MM.1S (cell line): ENCODE measurements around the gene PTPRE.

Experiments used
- DNase-seq: peaks from one replicate; pipeline ENCODE4 v3.0.0-alpha.2; 2015
- H2AFZ ChIP-seq: fragments of 300-600 bp; sonication (generic); 2 replicates; pipeline ENCODE4 v1.6.0; 2016; ENCODE audit warnings: antibody characterized with exemption, low read length
- H3F3A ChIP-seq: fragments of 300-600 bp; sonication (generic); 2 replicates; pipeline ENCODE4 v1.6.1; 2016; ENCODE audit warnings: mild to moderate bottlenecking, antibody characterized with exemption, low read length, moderate library complexity, mixed read lengths; ENCODE audit not compliant: insufficient read depth
- H3K27ac ChIP-seq: fragments of 300-600 bp; sonication (generic); 2 replicates; pipeline ENCODE4 v1.5.1; 2016; ENCODE audit warnings: mild to moderate bottlenecking, low read length
- H3K27me3 ChIP-seq: fragments of 300-600 bp; sonication (generic); replicated peaks from 2 replicates; pipeline ENCODE4 v1.6.0; 2016; ENCODE audit warnings: low read length; ENCODE audit not compliant: insufficient read depth
- H3K36me3 ChIP-seq: fragments of 300-600 bp; sonication (generic); replicated peaks from 2 replicates; pipeline ENCODE4 v1.6.1; 2016; ENCODE audit warnings: mild to moderate bottlenecking, low read length, mixed read lengths; ENCODE audit not compliant: insufficient read depth
- H3K4me1 ChIP-seq: fragments of 300-600 bp; sonication (generic); 2 replicates; pipeline ENCODE4 v1.6.1; 2016; ENCODE audit warnings: low read length, mixed read lengths
- H3K4me2 ChIP-seq: fragments of 300-600 bp; sonication (generic); 2 replicates; pipeline ENCODE4 v1.6.0; 2016; ENCODE audit warnings: low read depth, low read length
- H3K4me3 ChIP-seq: fragments of 300-600 bp; sonication (generic); 2 replicates; pipeline ENCODE4 v1.5.1; 2016; ENCODE audit warnings: low read length, mixed read lengths
- H3K79me2 ChIP-seq: fragments of 300-600 bp; sonication (generic); 2 replicates; pipeline ENCODE4 v1.6.1; 2016; ENCODE audit warnings: mixed run types, low read length, mixed read lengths
- H3K9ac ChIP-seq: fragments of 300-600 bp; sonication (generic); 2 replicates; pipeline ENCODE4 v1.6.1; 2016; ENCODE audit warnings: low read length, mixed read lengths
- H3K9me2 ChIP-seq: fragments of 300-600 bp; sonication (generic); replicated peaks from 2 replicates; pipeline ENCODE4 v1.6.1; 2016; ENCODE audit warnings: mild to moderate bottlenecking, low read length, mixed read lengths; ENCODE audit not compliant: insufficient read depth
- H3K9me3 ChIP-seq: fragments of 300-600 bp; sonication (generic); replicated peaks from 2 replicates; pipeline ENCODE4 v1.6.1; 2016; ENCODE audit warnings: mild to moderate bottlenecking, low read length, mixed read lengths; ENCODE audit not compliant: insufficient read depth
- H4K20me1 ChIP-seq: fragments of 300-600 bp; sonication (generic); 2 replicates; pipeline ENCODE4 v1.6.1; 2016; ENCODE audit warnings: mild to moderate bottlenecking, low read length, moderate library complexity, mixed read lengths; ENCODE audit not compliant: insufficient read depth
- CTCF ChIP-seq: fragments of 300-600 bp; sonication (generic); IDR thresholded peaks from 2 replicates; pipeline ENCODE4 v1.5.1; 2016; ENCODE audit warnings: antibody characterized with exemption, low read length, mixed read lengths
- EZH2 ChIP-seq: fragments of 300-600 bp; sonication (generic); optimal IDR thresholded peaks from 2 replicates; pipeline ENCODE3; 2017; ENCODE audit warnings: low read depth, mild to moderate bottlenecking, antibody characterized with exemption, low read length, mixed read lengths
- EZH2phosphoT487 ChIP-seq: fragments of 300-600 bp; sonication (generic); IDR thresholded peaks from 2 replicates; pipeline ENCODE4 v1.6.1; 2018; ENCODE audit warnings: antibody characterized with exemption, low read length

Gene PTPRE

GRCh38 chr10:128058106-128058749, 151.3 kb downstream of the PTPRE start:
- TF ChIP-seq EZH2phosphoT487, result no peak
- TF ChIP-seq CTCF, result no peak
- TF ChIP-seq EZH2, result no peak
- no peaks in the 10 kb centered on the region for H3K27me3 ChIP-seq
- no peak overlapping the region for H2AFZ ChIP-seq
- H3K9me3 ChIP-seq, result no peaks in the 10 kb centered on the region
- H3K4me1 ChIP-seq, result peaks cover 10% of the 10 kb centered on the region
- no peak overlapping the region for H3K4me3 ChIP-seq
- no peaks in the 10 kb centered on the region for H3K9me2 ChIP-seq
- no peaks in the 10 kb centered on the region for H4K20me1 ChIP-seq
- H3K4me2 ChIP-seq, result no peak overlapping the region
- H3K79me2 ChIP-seq, result no peaks in the 10 kb centered on the region
- peaks cover 4% of the 10 kb centered on the region for H3F3A ChIP-seq
- H3K9ac ChIP-seq, result no peak overlapping the region
- no peaks in the 10 kb centered on the region for H3K36me3 ChIP-seq
- H3K27ac ChIP-seq, result no peak overlapping the region
- no peak for DNase-seq

- TF ChIP-seq CTCF (no peak), EZH2 (no peak), EZH2phosphoT487 (no peak)
- H3K27ac ChIP-seq, result no peak overlapping the region
These were observed 151.8 kb downstream of the PTPRE start for GRCh38 chr10:128058750-128059134.

GRCh38 chr10:128059266-128059981, 152.5 kb downstream of the PTPRE start:
- peaks cover 16% of the 10 kb centered on the region for H3F3A ChIP-seq
- no peaks in the 10 kb centered on the region for H3K36me3 ChIP-seq
- no peak for TF ChIP-seq EZH2phosphoT487
- peaks cover 22% of the 10 kb centered on the region for H3K4me1 ChIP-seq
- no peak for DNase-seq
- H3K79me2 ChIP-seq, result no peaks in the 10 kb centered on the region
- H3K27me3 ChIP-seq, result no peaks in the 10 kb centered on the region
- no peak overlapping the region for H3K9ac ChIP-seq
- H3K4me3 ChIP-seq, result no peak overlapping the region
- H4K20me1 ChIP-seq, result no peaks in the 10 kb centered on the region
- no peaks in the 10 kb centered on the region for H3K9me2 ChIP-seq
- no peaks in the 10 kb centered on the region for H3K9me3 ChIP-seq
- H3K4me2 ChIP-seq, result no peak overlapping the region
- H2AFZ ChIP-seq, result no peak overlapping the region
- no peak overlapping the region for H3K27ac ChIP-seq

More at GRCh38 chr10:128058750-128059134, 151.8 kb downstream of the PTPRE start:
- Histone ChIP-seq H3K4me2 (no peak overlapping the region), H3K9me2 (no peaks in the 10 kb centered on the region), H3K27me3 (no peaks in the 10 kb centered on the region), H2AFZ (no peak overlapping the region), H3K4me3 (no peak overlapping the region), H3K9ac (no peak overlapping the region), H3K36me3 (no peaks in the 10 kb centered on the region), H3K4me1 (peaks cover 16% of the 10 kb centered on the region), H3K79me2 (no peaks in the 10 kb centered on the region), H3F3A (peaks cover 9% of the 10 kb centered on the region), H3K9me3 (no peaks in the 10 kb centered on the region), H4K20me1 (no peaks in the 10 kb centered on the region)
- DNase-seq, result no peak

- no peaks in the 10 kb centered on the region for H3K27me3 ChIP-seq
- H2AFZ ChIP-seq, result no peak overlapping the region
- TF ChIP-seq EZH2phosphoT487 (no peak), EZH2 (no peak), CTCF (no peak)
- H3F3A ChIP-seq, result peaks cover 21% of the 10 kb centered on the region
- H3K9me2 ChIP-seq, result no peaks in the 10 kb centered on the region
- no peaks in the 10 kb centered on the region for H3K36me3 ChIP-seq
- H3K4me2 ChIP-seq, result no peak overlapping the region
- no peak overlapping the region for H3K27ac ChIP-seq
- no peaks in the 10 kb centered on the region for H4K20me1 ChIP-seq
- H3K79me2 ChIP-seq, result no peaks in the 10 kb centered on the region
- H3K4me1 ChIP-seq, result peaks cover 28% of the 10 kb centered on the region
- no peaks in the 10 kb centered on the region for H3K9me3 ChIP-seq
- H3K9ac ChIP-seq, result no peak overlapping the region
- DNase-seq, result no peak
- no peak overlapping the region for H3K4me3 ChIP-seq
These were observed 153.0 kb downstream of the PTPRE start for GRCh38 chr10:128059982-128060293.
